GM04504 (cell line): ENCODE data around the gene ACTR5.
A peak's percentile ranks its signal among the peaks of the same experiment; 100 is the strongest.
"Not testable (repeated sequence)": the region's sequence is repeated elsewhere in the genome, so short reads cannot be mapped to it uniquely, and the experiment has no call there.

Experiments used
- DNase-seq: peaks from one replicate; pipeline ENCODE4 v3.0.0-alpha.2; 2012; ENCODE audit warnings: low read depth

ACTR5 gene

GRCh38 chr20:38766071-38766470 lies 17.8 kb downstream of the ACTR5 start:
- no peak for DNase-seq

- DNase-seq = no peak
These were observed 21.4 kb downstream of the ACTR5 start for GRCh38 chr20:38769376-38770295.

GRCh38 chr20:38770546-38770945 lies 22.3 kb downstream of the ACTR5 start:
- DNase-seq = no peak

GRCh38 chr20:38770970-38771369 lies 22.7 kb downstream of the ACTR5 start:
- no peak for DNase-seq

GRCh38 chr20:38771621-38772020 lies 23.4 kb downstream of the ACTR5 start:
- DNase-seq = no peak

- DNase-seq = no peak
These were observed 25.9 kb downstream of the ACTR5 start for GRCh38 chr20:38774167-38774566.

GRCh38 chr20:38776363-38776762 lies 28.1 kb downstream of the ACTR5 start:
- no peak for DNase-seq

GRCh38 chr20:38779247-38780097 lies 31.2 kb downstream of the ACTR5 start:
- DNase-seq = no peak

- DNase-seq = no peak
These were observed 34.0 kb downstream of the ACTR5 start for GRCh38 chr20:38782275-38782674.

- DNase-seq = no peak
These were observed 39.6 kb downstream of the ACTR5 start for GRCh38 chr20:38787870-38788269.

- DNase-seq = peak; percentile 17
These were observed 41.4 kb downstream of the ACTR5 start for GRCh38 chr20:38789503-38790199.

GRCh38 chr20:38790200-38791053 lies 42.2 kb downstream of the ACTR5 start:
- DNase-seq = no peak

GRCh38 chr20:38791291-38791690 lies 43.0 kb downstream of the ACTR5 start:
- no peak for DNase-seq

GRCh38 chr20:38791940-38792339 lies 43.7 kb downstream of the ACTR5 start:
- DNase-seq = no peak

- not testable (repeated sequence) for DNase-seq
These were observed 45.8 kb downstream of the ACTR5 start for GRCh38 chr20:38794057-38794456.

GRCh38 chr20:38798266-38798665 lies 50.0 kb downstream of the ACTR5 start:
- DNase-seq = no peak

- no peak for DNase-seq
These were observed 50.9 kb downstream of the ACTR5 start for GRCh38 chr20:38799203-38799602.

- DNase-seq = no peak
These were observed 52.6 kb downstream of the ACTR5 start for GRCh38 chr20:38800882-38801281.

GRCh38 chr20:38804221-38804620 lies 56.0 kb downstream of the ACTR5 start:
- no peak for DNase-seq

GRCh38 chr20:38804682-38805501 lies 56.6 kb downstream of the ACTR5 start:
- no peak for DNase-seq
